NCI-H1092 treated with DMSO at 0.1 percent for 48 hours (cell line): ENCODE measurements around the gene OXA1L.
A peak's percentile ranks its signal among the peaks of the same experiment; 100 is the strongest.
"Not testable (repeated sequence)": the region's sequence is repeated elsewhere in the genome, so short reads cannot be mapped to it uniquely, and the experiment has no call there.

ENCODE experiments used
- DNase-seq: peaks from one replicate; lab custom pipeline; 2025; lab: John Stamatoyannopoulos, UW

Gene OXA1L

GRCh38 chr14:22766457-22767322 is at the start of gene OXA1L:
TSS of gene OXA1L (plus strand) at chr14:22766688. CDS start at chr14:22766702, 14 bp downstream.
- DNase-seq = peak; percentile 99

DNA sequence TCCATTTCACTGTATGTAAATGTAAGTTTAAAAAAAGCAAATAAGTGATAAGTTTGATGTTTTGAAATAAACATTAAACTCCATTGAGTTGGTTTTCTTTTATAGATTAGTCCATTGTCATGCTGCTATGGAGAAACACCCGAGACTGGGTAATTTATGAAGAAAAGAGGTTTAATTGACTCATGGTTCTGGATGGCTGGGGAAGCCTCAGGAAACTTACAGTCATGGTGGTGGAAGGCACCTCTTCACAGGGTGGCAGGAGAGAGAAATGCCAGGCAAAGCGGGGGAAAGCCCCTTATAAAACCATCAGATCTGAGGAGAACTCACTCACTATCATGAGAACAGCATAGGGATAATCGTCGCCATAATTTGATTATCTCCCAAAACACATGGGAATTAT is 48.4 kb upstream of the OXA1L start:
- DNase-seq = no peak

DNA sequence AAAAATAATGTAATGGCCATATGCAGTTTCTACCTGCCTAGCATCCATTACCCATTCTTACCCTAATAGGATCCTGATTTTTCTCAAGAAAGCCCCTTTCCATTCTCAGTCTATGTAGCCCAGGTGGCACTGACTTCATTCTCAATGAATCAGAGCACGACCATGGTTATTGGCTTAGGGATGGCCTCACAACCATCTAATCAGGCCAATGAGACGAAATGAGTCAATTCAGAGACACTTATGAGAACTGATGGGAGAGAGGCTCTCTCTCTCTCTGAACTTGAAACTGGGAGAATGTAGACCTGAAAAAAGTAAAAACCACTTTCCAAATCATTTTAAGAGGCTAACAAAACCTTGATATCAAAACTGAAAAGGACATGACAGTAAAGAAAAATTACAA is 45.3 kb upstream of the OXA1L start:
- no peak for DNase-seq

GRCh38 chr14:22723815-22724214 is 42.7 kb upstream of the OXA1L start:
- no peak for DNase-seq

DNA sequence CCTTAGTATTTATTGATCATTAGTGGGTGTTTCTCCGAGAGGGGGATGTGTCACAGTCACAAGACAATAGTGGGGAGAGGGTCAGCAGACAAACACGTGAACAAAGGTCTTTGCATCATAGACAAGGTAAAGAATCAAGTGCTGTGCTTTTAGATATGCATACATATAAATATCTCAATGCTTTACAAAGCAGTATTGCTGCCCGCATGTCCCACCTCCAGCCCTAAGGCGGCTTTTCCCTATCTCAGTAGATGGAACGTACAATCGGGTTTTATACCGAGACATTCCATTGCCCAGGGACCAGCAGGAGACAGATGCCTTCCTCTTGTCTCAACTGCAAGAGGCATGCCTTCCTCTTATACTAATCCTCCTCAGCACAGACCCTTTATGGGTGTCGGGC is 41.6 kb upstream of the OXA1L start:
- not testable (repeated sequence) for DNase-seq

DNA sequence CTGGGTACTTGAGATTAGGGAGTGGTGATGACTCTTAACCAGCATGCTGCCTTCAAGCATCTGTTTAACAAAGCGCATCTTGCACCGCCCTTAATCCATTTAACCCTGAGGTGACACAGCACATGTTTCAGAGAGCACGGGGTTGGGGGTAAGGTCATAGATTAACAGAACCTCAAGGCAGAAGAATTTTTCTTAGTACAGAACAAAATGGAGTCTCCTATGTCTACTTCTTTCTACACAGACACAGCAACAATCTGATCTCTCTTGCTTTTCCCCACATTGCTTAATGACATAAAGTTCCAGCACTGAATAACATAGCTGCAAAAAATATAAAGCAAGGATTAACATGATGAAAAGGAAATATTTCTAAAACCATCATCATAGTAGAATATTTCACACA is 41.1 kb upstream of the OXA1L start:
- DNase-seq = not testable (repeated sequence)

- DNase-seq = no peak
These were observed 40.5 kb upstream of the OXA1L start for GRCh38 chr14:22726012-22726411.

GRCh38 chr14:22732062-22732461 is 34.4 kb upstream of the OXA1L start:
- not testable (repeated sequence) for DNase-seq

DNA sequence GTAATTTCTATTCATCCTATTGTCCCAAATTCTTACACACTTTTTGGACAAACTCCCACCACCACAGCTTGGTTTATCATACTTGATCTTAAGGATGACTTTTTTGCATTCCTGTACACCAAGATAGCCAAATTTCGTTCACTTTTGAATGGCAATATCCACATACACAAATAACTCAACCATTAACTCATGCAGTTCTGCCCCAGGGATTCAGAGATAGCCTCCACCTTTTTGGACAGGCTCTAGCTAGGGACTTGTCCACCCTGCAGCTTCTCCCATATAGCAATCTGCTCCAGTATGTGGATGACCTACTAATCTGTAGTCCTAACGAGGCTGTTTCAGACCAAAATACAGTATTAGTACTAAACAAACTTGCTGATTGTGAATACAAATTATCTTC is 32.7 kb upstream of the OXA1L start:
- no peak for DNase-seq

DNA sequence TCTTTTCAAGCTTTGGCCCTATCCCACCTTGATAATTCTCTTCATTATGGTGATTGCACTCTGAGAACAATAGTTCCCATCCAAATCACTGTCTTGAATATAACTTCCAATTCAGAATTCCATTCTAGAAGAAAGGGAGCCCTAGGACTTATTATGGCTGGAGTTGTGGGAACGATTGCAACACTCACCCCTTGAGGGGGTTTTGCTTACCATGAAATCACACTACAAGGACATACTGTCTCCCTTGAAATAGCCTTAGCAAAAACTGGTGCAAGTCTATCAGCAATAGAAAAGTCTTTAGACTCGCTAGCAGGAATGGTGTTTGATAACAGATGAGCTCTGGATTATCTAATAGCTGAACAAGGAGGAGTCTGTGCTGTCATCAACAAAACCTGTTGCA is 31.4 kb upstream of the OXA1L start:
- no peak for DNase-seq

DNA sequence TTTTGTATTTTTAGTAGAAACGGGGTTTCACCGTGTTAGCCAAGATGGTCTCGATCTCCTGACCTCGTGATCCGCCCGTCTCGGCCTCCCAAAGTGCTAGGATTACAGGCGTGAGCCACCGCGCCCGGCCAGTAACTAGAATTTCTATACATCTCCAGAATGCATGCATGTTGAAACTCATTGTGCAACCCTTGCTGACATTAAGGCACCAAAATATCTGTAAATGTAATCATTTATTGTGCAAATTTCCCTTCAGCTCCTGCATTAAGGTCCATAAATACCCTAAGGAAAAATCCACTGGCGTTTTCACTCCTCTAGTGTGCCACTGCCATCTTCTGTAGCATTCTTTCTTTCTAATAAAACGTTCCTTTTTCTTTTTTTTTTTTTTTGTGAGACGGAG is 30.1 kb upstream of the OXA1L start:
- DNase-seq = not testable (repeated sequence)

- no peak for DNase-seq
These were observed 29.4 kb upstream of the OXA1L start for GRCh38 chr14:22737052-22737451.

DNA sequence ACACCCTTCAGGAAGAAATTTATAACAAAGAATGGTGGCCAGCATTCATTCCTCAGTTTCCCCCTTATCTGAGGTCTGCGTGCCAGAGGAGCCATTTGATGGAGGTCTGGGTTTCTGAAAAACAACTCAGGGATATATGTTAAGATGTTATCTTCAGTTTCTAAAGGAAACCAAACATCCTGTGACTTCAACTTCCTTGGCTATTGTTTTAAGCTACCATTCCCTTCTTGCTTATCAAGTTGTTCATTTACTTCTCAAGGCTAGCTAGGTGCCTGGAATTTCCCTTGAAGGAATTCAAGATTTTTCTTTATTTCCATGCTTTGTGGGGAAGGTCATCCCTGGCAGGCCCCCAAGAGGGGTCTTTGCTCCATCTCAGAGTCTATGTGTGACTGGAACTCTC is 27.1 kb upstream of the OXA1L start:
- DNase-seq = no peak

- DNase-seq = no peak
These were observed 26.5 kb upstream of the OXA1L start for GRCh38 chr14:22740020-22740419.

DNA sequence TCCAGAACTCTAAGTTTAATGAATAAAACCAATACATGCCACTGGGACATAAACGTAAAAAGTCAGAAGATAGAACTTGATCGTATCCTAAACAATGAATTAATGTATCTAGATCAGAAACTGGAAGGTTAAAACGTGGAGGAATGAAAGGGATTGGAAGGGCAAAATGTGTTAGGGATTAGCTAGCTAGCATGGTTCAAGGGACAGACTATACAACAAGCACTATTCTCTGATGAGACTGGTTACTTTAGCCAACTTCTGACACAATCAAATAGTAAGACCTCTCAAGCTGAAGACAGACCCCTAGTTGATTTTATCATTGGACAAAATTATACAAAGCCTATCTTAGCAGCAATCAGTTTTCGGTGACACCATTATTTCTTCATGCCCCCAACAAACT is 18.7 kb upstream of the OXA1L start:
- DNase-seq = no peak

- no peak for DNase-seq
These were observed 18.3 kb upstream of the OXA1L start for GRCh38 chr14:22748206-22748605.

DNA sequence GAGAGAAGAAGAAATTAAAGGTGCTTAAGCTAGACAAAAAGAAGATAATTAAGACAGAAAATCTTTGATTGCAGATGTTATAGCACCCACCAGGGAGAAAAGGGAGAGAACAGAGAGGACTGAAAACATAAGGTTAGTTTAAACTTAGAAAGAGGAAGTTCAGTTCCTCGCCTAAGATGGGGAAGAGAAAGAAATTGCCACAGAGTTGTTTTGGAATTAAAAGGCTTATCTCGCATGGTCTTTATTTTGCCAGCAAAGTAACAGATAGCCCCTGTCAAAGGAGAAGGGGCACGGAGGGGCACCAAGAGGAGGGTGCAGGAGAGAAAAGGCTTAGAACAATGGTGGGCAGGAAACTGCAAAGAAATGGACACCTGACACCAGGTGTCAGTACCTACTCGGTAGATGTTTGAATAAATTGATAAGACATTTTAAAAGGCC is 17.8 kb upstream of the OXA1L start:
- DNase-seq = no peak

- no peak for DNase-seq
These were observed 14.1 kb upstream of the OXA1L start for GRCh38 chr14:22752422-22752821.

GRCh38 chr14:22753586-22753985 is 12.9 kb upstream of the OXA1L start:
- no peak for DNase-seq

DNA sequence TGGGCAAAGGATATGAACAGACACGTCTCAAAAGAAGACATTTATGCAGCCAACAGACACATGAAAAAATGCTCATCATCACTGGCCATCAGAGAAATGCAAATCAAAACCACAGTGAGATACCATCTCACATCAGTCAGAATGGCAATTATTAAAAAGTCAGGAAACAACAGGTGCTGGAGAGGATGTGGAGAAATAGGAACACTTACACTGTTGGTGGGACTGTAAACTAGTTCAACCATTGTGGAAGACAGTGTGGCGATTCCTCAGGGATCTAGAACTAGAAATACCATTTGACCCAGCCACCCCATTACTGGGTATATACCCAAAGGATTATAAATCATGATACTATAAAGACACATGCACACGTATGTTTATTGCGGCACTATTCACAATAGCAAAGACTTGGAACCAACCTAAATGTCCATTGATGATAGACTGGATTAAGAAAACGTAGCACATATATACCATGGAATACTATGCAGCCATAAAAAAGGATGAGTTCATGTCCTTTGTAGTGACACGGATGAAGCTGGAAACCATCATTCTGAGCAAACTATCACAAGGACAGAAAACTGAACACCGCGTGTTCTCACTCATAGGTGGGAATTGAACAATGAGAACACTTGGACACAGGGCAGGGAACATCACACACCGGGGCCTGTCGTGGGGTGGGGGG is 8.4 kb upstream of the OXA1L start:
- DNase-seq = not testable (repeated sequence)

GRCh38 chr14:22761734-22762133 is 4.8 kb upstream of the OXA1L start:
- no peak for DNase-seq

DNA sequence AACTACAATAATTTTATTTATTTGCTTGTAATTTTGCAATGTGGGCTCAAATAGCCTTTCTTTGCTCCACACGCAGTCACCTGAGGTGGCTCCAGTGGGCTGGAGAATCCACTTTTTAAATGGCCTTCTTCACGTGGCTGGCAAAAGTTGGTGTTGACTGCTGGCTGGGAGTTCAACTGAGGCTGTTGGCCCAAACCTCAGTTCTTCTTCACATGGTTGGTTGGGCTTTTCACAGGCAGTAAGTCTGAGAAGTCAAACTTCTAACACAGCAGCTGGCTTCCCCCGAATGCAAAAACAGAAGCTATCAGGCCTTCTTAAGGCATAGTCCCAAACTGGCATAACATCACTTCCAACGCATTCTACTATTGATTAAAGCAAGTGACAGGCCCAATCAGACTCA is 2.1 kb upstream of the OXA1L start:
- no peak for DNase-seq

- DNase-seq = no peak
These were observed 768 bp downstream of the OXA1L start for GRCh38 chr14:22767323-22767589.

GRCh38 chr14:22768947-22769346 is 2.5 kb downstream of the OXA1L start:
- no peak for DNase-seq
